Measurements from ENCODE around the gene SPEM1. TPM values are rescaled to one million over a fixed set of nuclear protein-coding genes. Genes with fewer than 3 reads are reported as not detected.

SPEM1 gene
- total RNA-seq, 1 experiment from 2014 or later = not detected

GRCh38 chr17:7465597-7466275, 45.6 kb downstream of the SPEM1 start:
- intact Hi-C loops (cut with micrococcal nuclease) = no loop called here
- peaks cover 10% of the 10 kb centered on the region for H3K4me1 Mint-ChIP-seq (ENCODE audit: insufficient read depth, unreplicated experiment)
- no peak overlapping the region for H3K4me3 Mint-ChIP-seq (ENCODE audit: unreplicated experiment)
- peaks cover 52% of the 10 kb centered on the region for H3K36me3 Mint-ChIP-seq (ENCODE audit: insufficient read depth, unreplicated experiment)
- no peak overlapping the region for H3K27ac Mint-ChIP-seq (ENCODE audit: low read depth, unreplicated experiment)
- ChIA-PET CTCF (interaction anchor here (0.5 to 1.2 kb wide), 2 partner anchors 29 to 447 kb away, joined by 3 to 6 read pairs; no protein-coding TSS in a partner anchor), POLR2A (interaction anchor here (0.5 to 1.6 kb wide), 4 partner anchors 10 to 119 kb away, joined by 3 to 5 read pairs (median 4); no protein-coding TSS in a partner anchor)
- no TSS peak for BruUV-seq (replicated peaks)
- DNase-seq (ENCODE audit: unreplicated experiment) = no peak
- H3K27me3 Mint-ChIP-seq (ENCODE audit: insufficient read depth, unreplicated experiment) = no peaks in the 10 kb centered on the region
- H3K9me3 Mint-ChIP-seq (ENCODE audit: unreplicated experiment) = no peaks in the 10 kb centered on the region
- no peak for TF ChIP-seq CTCF (IDR thresholded peaks at IDR 0.05; ENCODE audit: unreplicated experiment)

GRCh38 chr17:7466318-7466638, 46.2 kb downstream of the SPEM1 start:
- Mint-ChIP-seq H3K4me3 (ENCODE audit: unreplicated experiment) (no peak overlapping the region), H3K27me3 (ENCODE audit: insufficient read depth, unreplicated experiment) (no peaks in the 10 kb centered on the region), H3K9me3 (ENCODE audit: unreplicated experiment) (no peaks in the 10 kb centered on the region), H3K36me3 (ENCODE audit: insufficient read depth, unreplicated experiment) (peaks cover 46% of the 10 kb centered on the region), H3K27ac (ENCODE audit: low read depth, unreplicated experiment) (peak overlapping the region; percentile 31), H3K4me1 (ENCODE audit: insufficient read depth, unreplicated experiment) (peaks cover 5% of the 10 kb centered on the region)
- ChIA-PET CTCF (interaction anchor here (0.5 to 1.2 kb wide), 2 partner anchors 29 to 446 kb away, joined by 3 to 6 read pairs; no protein-coding TSS in a partner anchor), POLR2A (interaction anchor here (0.6 to 2.8 kb wide), 6 partner anchors 10 to 29 kb away, joined by 3 to 16 read pairs (median 4); partner anchors contain the start of gene POLR2A)
- intact Hi-C loops (cut with micrococcal nuclease) = no loop called here
- DNase-seq (ENCODE audit: unreplicated experiment) = no peak
- BruUV-seq (replicated peaks) = no TSS peak
- no peak for TF ChIP-seq CTCF (IDR thresholded peaks at IDR 0.05; ENCODE audit: unreplicated experiment)

- ChIA-PET POLR2A (interaction anchor here (0.7 to 2.8 kb wide), 6 partner anchors 9 to 30 kb away, joined by 3 to 16 read pairs (median 4); partner anchors contain the start of gene POLR2A), CTCF (interaction anchor here (0.5 to 1.2 kb wide), 4 partner anchors 10 to 1081 kb away, joined by 3 to 6 read pairs (median 3); no protein-coding TSS in a partner anchor)
- Mint-ChIP-seq H3K27me3 (ENCODE audit: insufficient read depth, unreplicated experiment) (no peaks in the 10 kb centered on the region), H3K4me3 (ENCODE audit: unreplicated experiment) (no peak overlapping the region), H3K27ac (ENCODE audit: low read depth, unreplicated experiment) (peak overlapping the region; percentile 31), H3K36me3 (ENCODE audit: insufficient read depth, unreplicated experiment) (peaks cover 41% of the 10 kb centered on the region), H3K9me3 (ENCODE audit: unreplicated experiment) (no peaks in the 10 kb centered on the region), H3K4me1 (ENCODE audit: insufficient read depth, unreplicated experiment) (peaks cover under 1% of the 10 kb centered on the region)
- intact Hi-C loops (cut with micrococcal nuclease) = no loop called here
- no peak for TF ChIP-seq CTCF (IDR thresholded peaks at IDR 0.05; ENCODE audit: unreplicated experiment)
- no peak for DNase-seq (ENCODE audit: unreplicated experiment)
- no TSS peak for BruUV-seq (replicated peaks)
Measured at GRCh38 chr17:7466639-7467341, 46.7 kb downstream of the SPEM1 start.

- no peak overlapping the region for H3K27ac Mint-ChIP-seq (ENCODE audit: low read depth, unreplicated experiment)
- BruUV-seq (replicated peaks) = no TSS peak
- H3K4me1 Mint-ChIP-seq (ENCODE audit: insufficient read depth, unreplicated experiment) = no peaks in the 10 kb centered on the region
- no peak for DNase-seq (ENCODE audit: unreplicated experiment)
- H3K27me3 Mint-ChIP-seq (ENCODE audit: insufficient read depth, unreplicated experiment) = no peaks in the 10 kb centered on the region
- ChIA-PET CTCF (interaction anchor here (0.7 to 0.9 kb wide), 3 partner anchors 9 to 1082 kb away, joined by 3 to 4 read pairs (median 3); no protein-coding TSS in a partner anchor), POLR2A (interaction anchor here (0.8 to 2.8 kb wide), 4 partner anchors 9 to 23 kb away, joined by 3 to 16 read pairs (median 7); partner anchors contain the start of gene POLR2A)
- no peaks in the 10 kb centered on the region for H3K9me3 Mint-ChIP-seq (ENCODE audit: unreplicated experiment)
- TF ChIP-seq CTCF (IDR thresholded peaks at IDR 0.05; ENCODE audit: unreplicated experiment) = no peak
- H3K36me3 Mint-ChIP-seq (ENCODE audit: insufficient read depth, unreplicated experiment) = peaks cover 35% of the 10 kb centered on the region
- intact Hi-C loops (cut with micrococcal nuclease) = no loop called here
- no peak overlapping the region for H3K4me3 Mint-ChIP-seq (ENCODE audit: unreplicated experiment)
Measured at GRCh38 chr17:7467498-7467897, 47.4 kb downstream of the SPEM1 start.

Measured in MCF 10A (cell line).